ENCODE results near the gene SSC5D.

Gene SSC5D

GRCh38 chr19:55545443-55545842 is 57.2 kb downstream of the SSC5D start, which contains the start of gene SBK3:
Gene SBK3 (minus strand): TSS chr19:55545543. CDS start chr19:55545543, 0 bp downstream.
- H3K36me3 ChIP-seq (ENCODE audit: control insufficient read depth in 4 of 4, insufficient read depth in 4 of 4, low read length in 3 of 4) = no peaks in the 10 kb centered on the region
- peaks cover 0 to 33% (median 20%) of the 10 kb centered on the region in 4 experiments for H3K4me1 ChIP-seq (ENCODE audit: control extremely low read depth in 1 of 4, control insufficient read depth in 4 of 4, insufficient read depth in 4 of 4, low read length in 3 of 4)
- DNase-seq = no peak
- H3K27ac ChIP-seq (ENCODE audit: insufficient read depth in 1 of 2, low read depth in 1 of 2, low read length in 2 of 2, poor library complexity in 1 of 2, severe bottlenecking in 2 of 2) = peak within 1 kb of the TSS; percentile 58 to 81
- WGBS (ENCODE audit: insufficient coverage) = 98% methylated on average over 10 of the region's 10 CpGs
- POLR2A ChIA-PET = no interaction called here
- CTCF ChIA-PET = interaction anchor here (2.4 kb wide), 1 partner anchor 61 kb away, joined by 11 read pairs; the partner anchor contains the start of gene ZNF865
- H3K9me3 ChIP-seq (ENCODE audit: control extremely low read depth in 1 of 5, control insufficient read depth in 4 of 5, insufficient read depth in 2 of 5, low read depth in 1 of 5, low read length in 4 of 5) = no peaks in the 10 kb centered on the region
- H3K27me3 ChIP-seq (replicated peaks in 2 of 5; ENCODE audit: control insufficient read depth in 4 of 5, insufficient read depth in 5 of 5, low read length in 4 of 5) = no peaks in the 10 kb centered on the region
- H3K4me3 ChIP-seq (ENCODE audit: control insufficient read depth in 1 of 7, extremely low read depth in 1 of 7, insufficient read depth in 4 of 7, low read depth in 2 of 7, low read length in 6 of 7) = no peak within 1 kb of the TSS

GRCh38 chr19:55546011-55546410 is 57.8 kb downstream of the SSC5D start:
- Histone ChIP-seq H3K27me3 (replicated peaks in 2 of 5; ENCODE audit: control insufficient read depth in 4 of 5, insufficient read depth in 5 of 5, low read length in 4 of 5) (no peaks in the 10 kb centered on the region), H3K27ac (ENCODE audit: insufficient read depth in 1 of 2, low read depth in 1 of 2, low read length in 2 of 2, poor library complexity in 1 of 2, severe bottlenecking in 2 of 2) (peak overlapping the region; percentile 58 to 81), H3K9me3 (ENCODE audit: control extremely low read depth in 1 of 5, control insufficient read depth in 4 of 5, insufficient read depth in 2 of 5, low read depth in 1 of 5, low read length in 4 of 5) (no peaks in the 10 kb centered on the region), H3K36me3 (ENCODE audit: control insufficient read depth in 4 of 4, insufficient read depth in 4 of 4, low read length in 3 of 4) (no peaks in the 10 kb centered on the region), H3K4me3 (ENCODE audit: control insufficient read depth in 1 of 7, extremely low read depth in 1 of 7, insufficient read depth in 4 of 7, low read depth in 2 of 7, low read length in 6 of 7) (no peak overlapping the region), H3K4me1 (ENCODE audit: control extremely low read depth in 1 of 4, control insufficient read depth in 4 of 4, insufficient read depth in 4 of 4, low read length in 3 of 4) (peaks cover 0 to 33% (median 20%) of the 10 kb centered on the region in 4 experiments)
- POLR2A ChIA-PET = interaction anchor here (0.7 kb wide), 1 partner anchor 1777 kb away, joined by 3 read pairs; no protein-coding TSS in a partner anchor
- WGBS (ENCODE audit: insufficient coverage) = 88% methylated on average over 9 of the region's 11 CpGs
- CTCF ChIA-PET = interaction anchor here (2.4 kb wide), 1 partner anchor 60 kb away, joined by 11 read pairs; the partner anchor contains the start of gene ZNF865
- no peak for DNase-seq

- peaks cover 0 to 33% (median 20%) of the 10 kb centered on the region in 4 experiments for H3K4me1 ChIP-seq (ENCODE audit: control extremely low read depth in 1 of 4, control insufficient read depth in 4 of 4, insufficient read depth in 4 of 4, low read length in 3 of 4)
- peak overlapping the region; percentile 50 to 81 for H3K27ac ChIP-seq (ENCODE audit: insufficient read depth in 1 of 2, low read depth in 1 of 2, low read length in 2 of 2, poor library complexity in 1 of 2, severe bottlenecking in 2 of 2)
- ChIA-PET POLR2A (interaction anchor here (0.7 to 1.5 kb wide), 2 partner anchors 53 to 1778 kb away, joined by 3 read pairs; partner anchors contain the start of gene FIZ1), CTCF (interaction anchor here (1.1 to 2.4 kb wide), 3 partner anchors 14 to 59 kb away, joined by 3 to 11 read pairs (median 5); partner anchors contain the start of gene ZNF865)
- H3K4me3 ChIP-seq (ENCODE audit: control insufficient read depth in 1 of 7, extremely low read depth in 1 of 7, insufficient read depth in 4 of 7, low read depth in 2 of 7, low read length in 6 of 7) = peak overlapping the region in 3 of 7 experiments; percentile 11 to 45 (median 24)
- H3K36me3 ChIP-seq (ENCODE audit: control insufficient read depth in 4 of 4, insufficient read depth in 4 of 4, low read length in 3 of 4) = no peaks in the 10 kb centered on the region
- peak; percentile 81 to 95 (median 91) for DNase-seq
- 6% methylated on average over 16 of the region's 17 CpGs for WGBS (ENCODE audit: insufficient coverage)
- H3K27me3 ChIP-seq (replicated peaks in 2 of 5; ENCODE audit: control insufficient read depth in 4 of 5, insufficient read depth in 5 of 5, low read length in 4 of 5) = no peaks in the 10 kb centered on the region
- no peaks in the 10 kb centered on the region for H3K9me3 ChIP-seq (ENCODE audit: control extremely low read depth in 1 of 5, control insufficient read depth in 4 of 5, insufficient read depth in 2 of 5, low read depth in 1 of 5, low read length in 4 of 5)
These were observed 58.8 kb downstream of the SSC5D start for GRCh38 chr19:55546822-55547614.

GRCh38 chr19:55549500-55550320 is 61.5 kb downstream of the SSC5D start:
- H3K27me3 ChIP-seq (replicated peaks in 2 of 5; ENCODE audit: control insufficient read depth in 4 of 5, insufficient read depth in 5 of 5, low read length in 4 of 5) = no peaks in the 10 kb centered on the region
- POLR2A ChIA-PET = no interaction called here
- no peak overlapping the region for H3K27ac ChIP-seq (ENCODE audit: insufficient read depth in 1 of 2, low read depth in 1 of 2, low read length in 2 of 2, poor library complexity in 1 of 2, severe bottlenecking in 2 of 2)
- H3K9me3 ChIP-seq (ENCODE audit: control extremely low read depth in 1 of 5, control insufficient read depth in 4 of 5, insufficient read depth in 2 of 5, low read depth in 1 of 5, low read length in 4 of 5) = no peaks in the 10 kb centered on the region
- 88% methylated on average over 33 of the region's 36 CpGs for WGBS (ENCODE audit: insufficient coverage)
- H3K36me3 ChIP-seq (ENCODE audit: control insufficient read depth in 4 of 4, insufficient read depth in 4 of 4, low read length in 3 of 4) = no peaks in the 10 kb centered on the region
- CTCF ChIA-PET = interaction anchor here (1.2 kb wide), 1 partner anchor 57 kb away, joined by 3 read pairs; no protein-coding TSS in a partner anchor
- DNase-seq = peak in 2 of 3 donors; percentile 20 to 50
- H3K4me3 ChIP-seq (ENCODE audit: control insufficient read depth in 1 of 7, extremely low read depth in 1 of 7, insufficient read depth in 4 of 7, low read depth in 2 of 7, low read length in 6 of 7) = no peak overlapping the region
- peaks cover 0 to 33% (median 20%) of the 10 kb centered on the region in 4 experiments for H3K4me1 ChIP-seq (ENCODE audit: control extremely low read depth in 1 of 4, control insufficient read depth in 4 of 4, insufficient read depth in 4 of 4, low read length in 3 of 4)

GRCh38 chr19:55550321-55550650 is 62.0 kb downstream of the SSC5D start:
- Histone ChIP-seq H3K4me1 (ENCODE audit: control extremely low read depth in 1 of 4, control insufficient read depth in 4 of 4, insufficient read depth in 4 of 4, low read length in 3 of 4) (peaks cover 0 to 28% (median 20%) of the 10 kb centered on the region in 4 experiments), H3K27me3 (replicated peaks in 2 of 5; ENCODE audit: control insufficient read depth in 4 of 5, insufficient read depth in 5 of 5, low read length in 4 of 5) (no peaks in the 10 kb centered on the region), H3K9me3 (ENCODE audit: control extremely low read depth in 1 of 5, control insufficient read depth in 4 of 5, insufficient read depth in 2 of 5, low read depth in 1 of 5, low read length in 4 of 5) (no peaks in the 10 kb centered on the region), H3K36me3 (ENCODE audit: control insufficient read depth in 4 of 4, insufficient read depth in 4 of 4, low read length in 3 of 4) (no peaks in the 10 kb centered on the region), H3K4me3 (ENCODE audit: control insufficient read depth in 1 of 7, extremely low read depth in 1 of 7, insufficient read depth in 4 of 7, low read depth in 2 of 7, low read length in 6 of 7) (no peak overlapping the region), H3K27ac (ENCODE audit: insufficient read depth in 1 of 2, low read depth in 1 of 2, low read length in 2 of 2, poor library complexity in 1 of 2, severe bottlenecking in 2 of 2) (no peak overlapping the region)
- no peak for DNase-seq
- WGBS (ENCODE audit: insufficient coverage) = 100% methylated on average over 3 of the region's 7 CpGs
- POLR2A ChIA-PET = no interaction called here
- CTCF ChIA-PET = interaction anchor here (1.2 kb wide), 1 partner anchor 56 kb away, joined by 3 read pairs; no protein-coding TSS in a partner anchor

GRCh38 chr19:55552206-55552605 is 64.0 kb downstream of the SSC5D start:
- Histone ChIP-seq H3K36me3 (ENCODE audit: control insufficient read depth in 4 of 4, insufficient read depth in 4 of 4, low read length in 3 of 4) (no peaks in the 10 kb centered on the region), H3K9me3 (ENCODE audit: control extremely low read depth in 1 of 5, control insufficient read depth in 4 of 5, insufficient read depth in 2 of 5, low read depth in 1 of 5, low read length in 4 of 5) (no peaks in the 10 kb centered on the region), H3K27ac (ENCODE audit: insufficient read depth in 1 of 2, low read depth in 1 of 2, low read length in 2 of 2, poor library complexity in 1 of 2, severe bottlenecking in 2 of 2) (no peak overlapping the region), H3K4me1 (ENCODE audit: control extremely low read depth in 1 of 4, control insufficient read depth in 4 of 4, insufficient read depth in 4 of 4, low read length in 3 of 4) (peaks cover 0 to 9% (median 5%) of the 10 kb centered on the region in 4 experiments), H3K27me3 (replicated peaks in 2 of 5; ENCODE audit: control insufficient read depth in 4 of 5, insufficient read depth in 5 of 5, low read length in 4 of 5) (no peaks in the 10 kb centered on the region), H3K4me3 (ENCODE audit: control insufficient read depth in 1 of 7, extremely low read depth in 1 of 7, insufficient read depth in 4 of 7, low read depth in 2 of 7, low read length in 6 of 7) (no peak overlapping the region)
- ChIA-PET CTCF (interaction anchor here (0.7 kb wide), 1 partner anchor 76 kb away, joined by 3 read pairs; the partner anchor contains the start of gene ZNF628), POLR2A (no interaction called here)
- WGBS (ENCODE audit: insufficient coverage) = 100% methylated on average over 2 of the region's 5 CpGs
- DNase-seq = no peak
